IMR-90 (cell line): ENCODE data around the gene CDHR3. TPM values are rescaled to one million over a fixed set of nuclear protein-coding genes. Genes with fewer than 3 reads are reported as not detected.

Experiments used
- ATAC-seq: fragments of 200-7000 bp; cut with Tn5 transposase; 2 replicates; pipeline ENCODE4 v1.9.1; 2020; ENCODE audit warnings: low read depth, mild to moderate bottlenecking, moderate library complexity
- BruUV-seq: library from RNA; stranded (reverse); fragments of 400-500 nt; replicated peaks from 2 replicates; lab custom pipeline; 2021; lab: Mats Ljungman, UMichigan
- CTCF ChIA-PET: fragments of 300-600 bp; formaldehyde crosslinking; extraction: SDS; loops from one replicate; lab custom pipeline; 2021; ENCODE audit warnings: antibody characterized with exemption; lab: Yijun Ruan, JAX
- POLR2A ChIA-PET: fragments of 300-600 bp; sonication (Branson Sonifier 250); formaldehyde crosslinking; loops from one replicate; lab custom pipeline; 2022; ENCODE audit warnings: antibody characterized with exemption; ENCODE audit not compliant: unreplicated experiment; lab: Charles Lee
- DNase-seq: peaks from one replicate; pipeline ENCODE4 v3.0.0; 2013
- H2AFZ ChIP-seq: replicated peaks from 2 replicates; pipeline ENCODE3; 2013; ENCODE audit warnings: low read length, mild to moderate bottlenecking; ENCODE audit not compliant: poor library complexity
- H2AK5ac ChIP-seq: 2 replicates; pipeline ENCODE4 v1.6.1; 2013; ENCODE audit warnings: low read depth, low read length, inconsistent platforms
- H2AK9ac ChIP-seq: replicated peaks from 2 replicates; pipeline ENCODE3; 2013; ENCODE audit warnings: mild to moderate bottlenecking, low read depth, low read length, moderate library complexity; ENCODE audit not compliant: poor library complexity
- H2BK120ac ChIP-seq: 2 replicates; pipeline ENCODE4 v1.6.1; 2013; ENCODE audit warnings: low read depth, low read length, inconsistent platforms
- H2BK15ac ChIP-seq: 3 replicates; pipeline ENCODE4 v1.6.1; 2013; ENCODE audit warnings: low read depth, low read length, inconsistent platforms
- H2BK20ac ChIP-seq: 2 replicates; pipeline ENCODE4 v1.6.1; 2013; ENCODE audit warnings: low read depth, mild to moderate bottlenecking, inconsistent platforms, low read length, moderate library complexity
- H2BK5ac ChIP-seq: 2 replicates; pipeline ENCODE4 v1.6.1; 2013; ENCODE audit warnings: mild to moderate bottlenecking, low read depth, low read length, inconsistent platforms; ENCODE audit not compliant: poor library complexity, severe bottlenecking
- H3K14ac ChIP-seq: replicated peaks from 2 replicates; pipeline ENCODE4 v1.6.1; 2013; ENCODE audit warnings: low read depth, low read length, inconsistent platforms
- H3K18ac ChIP-seq: 2 replicates; pipeline ENCODE4 v1.6.1; 2013; ENCODE audit warnings: low read depth, low read length, control low read depth
- H3K23ac ChIP-seq: 2 replicates; pipeline ENCODE4 v1.6.1; 2013; ENCODE audit warnings: low read depth, low read length, inconsistent platforms
- H3K27ac ChIP-seq: 2 replicates; pipeline ENCODE4 v1.5.1; 2013; ENCODE audit warnings: mild to moderate bottlenecking, control low read depth, low read length; ENCODE audit not compliant: insufficient read depth
- H3K27me3 ChIP-seq: 2 replicates; pipeline ENCODE4 v1.6.1; 2013; ENCODE audit warnings: low read length; ENCODE audit not compliant: control insufficient read depth, insufficient read depth
- H3K36me3 ChIP-seq: 2 replicates; pipeline ENCODE4 v1.6.1; 2013; ENCODE audit warnings: low read length, mixed read lengths; ENCODE audit not compliant: control insufficient read depth, insufficient read depth
- H3K4ac ChIP-seq: 2 replicates; pipeline ENCODE4 v1.6.1; 2013; ENCODE audit warnings: low read depth, low read length, inconsistent platforms
- H3K4me1 ChIP-seq: 2 replicates; pipeline ENCODE4 v1.6.1; 2013; ENCODE audit warnings: low read length, mixed read lengths; ENCODE audit not compliant: control insufficient read depth, insufficient read depth
- H3K4me2 ChIP-seq: 2 replicates; pipeline ENCODE4 v1.6.1; 2013; ENCODE audit warnings: low read depth, mild to moderate bottlenecking, control low read depth, low read length, moderate library complexity
- H3K4me3 ChIP-seq: 2 replicates; pipeline ENCODE4 v1.5.1; 2013; ENCODE audit warnings: low read depth, mild to moderate bottlenecking, control low read depth, low read length, moderate library complexity; ENCODE audit not compliant: insufficient read depth
- H3K56ac ChIP-seq: 2 replicates; pipeline ENCODE4 v1.6.1; 2013; ENCODE audit warnings: low read length, inconsistent platforms; ENCODE audit not compliant: insufficient read depth; ENCODE audit errors: extremely low read depth
- H3K79me1 ChIP-seq, 2 experiments: 2 replicates each; pipeline ENCODE4 v1.6.1; 2013; ENCODE audit warnings: low read length in 2 of 2, inconsistent platforms in 1 of 2, low read depth in 1 of 2
- H3K9ac ChIP-seq: 2 replicates; pipeline ENCODE4 v1.6.1; 2013; ENCODE audit warnings: low read depth, low read length, control low read depth
- H3K9me1 ChIP-seq: 2 replicates; pipeline ENCODE4 v1.6.1; 2013; ENCODE audit warnings: low read length, inconsistent platforms; ENCODE audit not compliant: insufficient read depth
- H3K9me3 ChIP-seq: 2 replicates; pipeline ENCODE4 v1.6.1; 2013; ENCODE audit warnings: low read length; ENCODE audit not compliant: control insufficient read depth, insufficient read depth
- H4K20me1 ChIP-seq: 2 replicates; pipeline ENCODE4 v1.6.1; 2013; ENCODE audit warnings: low read length, inconsistent platforms; ENCODE audit not compliant: insufficient read depth
- H4K5ac ChIP-seq: 2 replicates; pipeline ENCODE4 v1.6.1; 2013; ENCODE audit warnings: mild to moderate bottlenecking, low read depth, low read length, control low read depth
- H4K8ac ChIP-seq, 2 experiments: 2 replicates each; pipeline ENCODE4 v1.6.1; 2013; ENCODE audit warnings: low read depth in 2 of 2, low read length in 2 of 2, control low read depth in 1 of 2, inconsistent platforms in 1 of 2
- H4K91ac ChIP-seq: 2 replicates; pipeline ENCODE4 v1.6.1; 2013; ENCODE audit warnings: low read depth, low read length, inconsistent platforms; ENCODE audit not compliant: insufficient read depth
- CEBPB ChIP-seq: IDR thresholded peaks from 2 replicates; pipeline ENCODE4 v1.6.1; 2012; ENCODE audit warnings: low read depth, low read length, improper control_type of control experiment
- CHD1 ChIP-seq: IDR thresholded peaks from 2 replicates; pipeline ENCODE4 v1.6.1; 2012; ENCODE audit warnings: low read depth, low read length, improper control_type of control experiment
- MAFK ChIP-seq: IDR thresholded peaks from 2 replicates; pipeline ENCODE4 v1.6.1; 2012; ENCODE audit warnings: low read depth, low read length, improper control_type of control experiment
- MAZ ChIP-seq: IDR thresholded peaks from 2 replicates; pipeline ENCODE4 v1.6.1; 2012; ENCODE audit warnings: low read depth, mild to moderate bottlenecking, low read length, improper control_type of control experiment, moderate library complexity, borderline replicate concordance
- MXI1 ChIP-seq: IDR thresholded peaks from 2 replicates; pipeline ENCODE4 v1.6.1; 2012; ENCODE audit warnings: low read depth, mild to moderate bottlenecking, low read length, moderate library complexity, borderline replicate concordance
- NFE2L2 ChIP-seq: fragments of 150-350 bp; IDR thresholded peaks from 2 replicates; pipeline ENCODE4 v1.6.1; 2016; ENCODE audit warnings: low read depth, mild to moderate bottlenecking, low read length
- POLR2A ChIP-seq: IDR thresholded peaks from 2 replicates; pipeline ENCODE4 v1.6.1; 2012; ENCODE audit warnings: mild to moderate bottlenecking, low read depth, low read length
- RAD21 ChIP-seq: IDR thresholded peaks from 2 replicates; pipeline ENCODE4 v1.6.1; 2012; ENCODE audit warnings: low read length, improper control_type of control experiment
- RCOR1 ChIP-seq: IDR thresholded peaks from 2 replicates; pipeline ENCODE4 v1.6.1; 2012; ENCODE audit warnings: mild to moderate bottlenecking, low read length, improper control_type of control experiment; ENCODE audit not compliant: insufficient replicate concordance
- RFX5 ChIP-seq: IDR thresholded peaks from 2 replicates; pipeline ENCODE4 v1.8.0; 2012; ENCODE audit warnings: low read depth, mild to moderate bottlenecking, low read length, moderate library complexity
- SMC3 ChIP-seq: fragments of 150-350 bp; IDR thresholded peaks from 2 replicates; pipeline ENCODE4 v1.6.1; 2016; ENCODE audit warnings: low read depth, mild to moderate bottlenecking, antibody characterized with exemption, low read length, moderate library complexity
- WGBS, 2 experiments: methylation state at CpG; one replicate each; pipeline versions ENCODE4 v1.1.5 to v1.1.7; 2013; ENCODE audit warnings: missing lambda C conversion rate in 2 of 2; ENCODE audit not compliant: insufficient read length in 1 of 2; ENCODE audit errors: extremely low coverage in 2 of 2; 5-methylcytosine and 5-hydroxymethylcytosine counted together
- dilution Hi-C: fragments of 300-500 bp; cut with HindIII; formaldehyde crosslinking; loops from one replicate; pipeline ENCODE4 v1.14.3; 2018; ENCODE audit warnings: low sequenced_read_pairs; ENCODE audit not compliant: unreplicated experiment
- in situ Hi-C: fragments of 300-500 bp; cut with MboI; formaldehyde crosslinking; loops from 3 replicates; pipeline ENCODE4 v1.14.3; 2019; ENCODE audit warnings: low sequenced_read_pairs, inconsistent platforms, mixed read lengths
- intact Hi-C: fragments of 100-400 bp; cut with micrococcal nuclease; formaldehyde crosslinking; loops from 2 replicates; pipeline ENCODE4 v1.10.0; 2022
- polyA plus RNA-seq, 3 experiments: library from polyadenylated mRNA; depleted of rRNA; stranded (reverse); fragments of >200 nt; gene quantifications; 2 replicates each; pipeline ENCODE4 v1.2.3, GENCODE V29; 2012; ENCODE audit warnings: low replicate concordance in 1 of 3
- total RNA-seq: library from RNA; depleted of rRNA; stranded (reverse); fragments of >200 nt; gene quantifications from 2 replicates; pipeline ENCODE4 v1.2.3, GENCODE V29; 2012
- TF ChIP-seq, protein P1 (sequence below): fragments of 150-350 bp; IDR thresholded peaks from 2 replicates; pipeline ENCODE4 v1.6.1; 2017; ENCODE audit warnings: mild to moderate bottlenecking, antibody characterized with exemption, low read length, low read depth
- TF ChIP-seq, protein P2 (sequence below): fragments of 150-350 bp; IDR thresholded peaks from 2 replicates; pipeline ENCODE4 v1.6.1; 2016; ENCODE audit warnings: low read depth, mild to moderate bottlenecking, low read length, moderate library complexity, borderline replicate concordance
- TF ChIP-seq, protein P3 (sequence below): conservative IDR thresholded peaks from 2 replicates; pipeline ENCODE4 v1.5.1; 2012; ENCODE audit warnings: mild to moderate bottlenecking, low read depth, low read length, improper control_type of control experiment

Gene CDHR3
- total and polyA plus RNA-seq, 2 of the 4 experiments (the other 2 are of a cell fraction) = 0.96 to 1.6 TPM

DNA sequence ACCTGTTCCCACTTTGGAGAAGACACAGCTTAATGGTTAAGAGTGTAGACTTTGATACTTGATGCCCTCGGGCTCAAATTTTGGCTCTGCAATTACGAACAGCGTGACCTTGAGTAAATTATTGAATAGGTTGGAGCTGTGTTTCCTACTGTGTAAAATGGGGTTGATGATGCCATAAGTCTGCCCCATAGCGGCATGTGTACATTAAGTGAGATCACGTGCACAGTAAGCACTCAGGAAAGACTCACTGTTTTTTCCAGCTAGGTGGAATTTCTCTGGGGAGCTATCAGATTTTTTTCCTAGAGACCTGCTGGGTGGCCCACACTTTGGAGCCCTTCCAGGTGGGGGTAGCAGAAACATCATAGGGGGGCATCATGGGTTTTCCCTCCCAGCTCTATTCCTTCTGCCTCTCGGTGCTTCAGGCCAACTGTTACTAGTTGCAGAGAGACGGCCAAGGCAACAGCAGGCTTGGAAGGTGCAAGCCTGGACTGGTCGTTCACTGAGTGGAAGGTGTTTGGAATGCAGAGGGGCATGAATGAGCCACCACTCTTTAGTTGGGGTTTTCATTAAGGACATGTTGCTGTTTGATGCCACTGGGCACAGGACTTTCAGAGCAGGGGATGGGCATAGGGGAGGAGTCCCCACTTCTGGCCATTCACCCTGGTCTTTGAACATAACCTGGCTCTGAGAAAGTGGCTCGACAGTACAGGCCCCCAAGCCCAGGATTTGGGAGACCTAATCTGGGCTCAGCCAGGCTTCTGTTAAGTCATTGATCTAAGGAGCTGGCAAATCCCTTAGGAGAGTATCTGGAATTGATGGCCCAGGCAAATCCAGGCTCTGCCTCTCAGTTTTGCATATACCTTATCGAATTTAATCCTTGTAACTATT is 85.0 kb downstream of the CDHR3 start:
- no peaks in the 10 kb centered on the region for H3K36me3 ChIP-seq
- intact Hi-C loops (loop anchor here (10.0 kb wide), 2 partner anchors 463 to 903 kb away; partner anchors contain the start of gene EFCAB10), dilution Hi-C loops (no loop called here), in situ Hi-C loops (no loop called here)
- H3K79me1 ChIP-seq = no peaks in the 10 kb centered on the region
- H3K18ac ChIP-seq = no peak overlapping the region
- H2BK120ac ChIP-seq = no peak overlapping the region
- H3K56ac ChIP-seq = no peak overlapping the region
- H4K20me1 ChIP-seq = no peaks in the 10 kb centered on the region
- H3K4me1 ChIP-seq = peaks cover 7% of the 10 kb centered on the region
- no peak overlapping the region for H3K4ac ChIP-seq
- ChIA-PET CTCF (interaction anchor here (0.9 kb wide), 1 partner anchor 314 kb away, joined by 3 read pairs; no protein-coding TSS in a partner anchor), POLR2A (no interaction called here)
- H4K8ac ChIP-seq = no peak overlapping the region
- DNase-seq (no peak), ATAC-seq (no peak)
- H3K14ac ChIP-seq = no peak overlapping the region
- no peak overlapping the region for H2BK15ac ChIP-seq
- H3K27me3 ChIP-seq = peaks cover 21% of the 10 kb centered on the region
- no TSS peak for BruUV-seq
- H2AFZ ChIP-seq = no peak overlapping the region
- H3K9me3 ChIP-seq = no peaks in the 10 kb centered on the region
- H2BK5ac ChIP-seq = no peak overlapping the region
- no peak overlapping the region for H3K4me3 ChIP-seq
- H3K9me1 ChIP-seq = 0 out of 2 replicates have a peak, but pooled peaks cover 2% of the 10 kb centered on the region
- H2AK5ac ChIP-seq = no peak overlapping the region
- no peak overlapping the region for H4K91ac ChIP-seq
- no peak overlapping the region for H2BK20ac ChIP-seq
- H4K5ac ChIP-seq = no peak overlapping the region
- no peak overlapping the region for H3K9ac ChIP-seq
- no peak overlapping the region for H2AK9ac ChIP-seq
- H3K27ac ChIP-seq = no peak overlapping the region
- H3K23ac ChIP-seq = no peak overlapping the region
- WGBS, 2 experiments = 100% methylated on average over 1 of the region's 10 CpGs; no CpG with 5 or more reads in 1 of the 2 experiments
- no peak overlapping the region for H3K4me2 ChIP-seq
- TF ChIP-seq, protein P1, sequence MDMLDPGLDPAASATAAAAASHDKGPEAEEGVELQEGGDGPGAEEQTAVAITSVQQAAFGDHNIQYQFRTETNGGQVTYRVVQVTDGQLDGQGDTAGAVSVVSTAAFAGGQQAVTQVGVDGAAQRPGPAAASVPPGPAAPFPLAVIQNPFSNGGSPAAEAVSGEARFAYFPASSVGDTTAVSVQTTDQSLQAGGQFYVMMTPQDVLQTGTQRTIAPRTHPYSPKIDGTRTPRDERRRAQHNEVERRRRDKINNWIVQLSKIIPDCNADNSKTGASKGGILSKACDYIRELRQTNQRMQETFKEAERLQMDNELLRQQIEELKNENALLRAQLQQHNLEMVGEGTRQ = no peak
- TF ChIP-seq NFE2L2 (no peak), RCOR1 (no peak), MXI1 (no peak), RAD21 (no peak), CEBPB (no peak), MAZ (no peak), SMC3 (no peak), MAFK (no peak), RFX5 (no peak), CHD1 (no peak), POLR2A (no peak)
- TF ChIP-seq, protein P2, sequence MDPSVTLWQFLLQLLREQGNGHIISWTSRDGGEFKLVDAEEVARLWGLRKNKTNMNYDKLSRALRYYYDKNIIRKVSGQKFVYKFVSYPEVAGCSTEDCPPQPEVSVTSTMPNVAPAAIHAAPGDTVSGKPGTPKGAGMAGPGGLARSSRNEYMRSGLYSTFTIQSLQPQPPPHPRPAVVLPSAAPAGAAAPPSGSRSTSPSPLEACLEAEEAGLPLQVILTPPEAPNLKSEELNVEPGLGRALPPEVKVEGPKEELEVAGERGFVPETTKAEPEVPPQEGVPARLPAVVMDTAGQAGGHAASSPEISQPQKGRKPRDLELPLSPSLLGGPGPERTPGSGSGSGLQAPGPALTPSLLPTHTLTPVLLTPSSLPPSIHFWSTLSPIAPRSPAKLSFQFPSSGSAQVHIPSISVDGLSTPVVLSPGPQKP = no peak
- TF ChIP-seq, protein P3, sequence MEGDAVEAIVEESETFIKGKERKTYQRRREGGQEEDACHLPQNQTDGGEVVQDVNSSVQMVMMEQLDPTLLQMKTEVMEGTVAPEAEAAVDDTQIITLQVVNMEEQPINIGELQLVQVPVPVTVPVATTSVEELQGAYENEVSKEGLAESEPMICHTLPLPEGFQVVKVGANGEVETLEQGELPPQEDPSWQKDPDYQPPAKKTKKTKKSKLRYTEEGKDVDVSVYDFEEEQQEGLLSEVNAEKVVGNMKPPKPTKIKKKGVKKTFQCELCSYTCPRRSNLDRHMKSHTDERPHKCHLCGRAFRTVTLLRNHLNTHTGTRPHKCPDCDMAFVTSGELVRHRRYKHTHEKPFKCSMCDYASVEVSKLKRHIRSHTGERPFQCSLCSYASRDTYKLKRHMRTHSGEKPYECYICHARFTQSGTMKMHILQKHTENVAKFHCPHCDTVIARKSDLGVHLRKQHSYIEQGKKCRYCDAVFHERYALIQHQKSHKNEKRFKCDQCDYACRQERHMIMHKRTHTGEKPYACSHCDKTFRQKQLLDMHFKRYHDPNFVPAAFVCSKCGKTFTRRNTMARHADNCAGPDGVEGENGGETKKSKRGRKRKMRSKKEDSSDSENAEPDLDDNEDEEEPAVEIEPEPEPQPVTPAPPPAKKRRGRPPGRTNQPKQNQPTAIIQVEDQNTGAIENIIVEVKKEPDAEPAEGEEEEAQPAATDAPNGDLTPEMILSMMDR = no peak
